Peyer's patch (tissue), 4 donors: Measurements from ENCODE around the gene ZBTB48. TPM values are rescaled to one million over a fixed set of nuclear protein-coding genes. Genes with fewer than 3 reads are reported as not detected.

Experiments used
- DNase-seq, 3 donors: peaks; one replicate each; pipeline ENCODE4 v3.0.0-alpha.2; 2017 to 2019
- H3K27ac ChIP-seq, 4 donors: fragments of 200-600 bp; sonication (generic); one replicate each; pipeline ENCODE4 v1.5.1; 2016 to 2019
- H3K27me3 ChIP-seq, 2 donors: fragments of 200-600 bp; sonication (generic); one replicate each; pipeline ENCODE4 v1.5.1; 2019
- H3K36me3 ChIP-seq, 3 donors: fragments of 200-600 bp; sonication (generic); one replicate each; pipeline ENCODE4 v1.5.1; 2016 to 2019
- H3K4me1 ChIP-seq, 4 donors: fragments of 200-600 bp; sonication (generic); one replicate each; pipeline ENCODE4 v1.5.1; 2016 to 2019
- H3K4me3 ChIP-seq, 4 donors: fragments of 200-600 bp; sonication (generic); 1 replicate in 3 of 4; 2 replicates in 1 of 4; pipeline ENCODE4 v1.5.1; 2016 to 2019; ENCODE audit warnings: mild to moderate bottlenecking in 1 of 4
- H3K9me3 ChIP-seq, 4 donors: fragments of 200-600 bp; sonication (generic); one replicate each; pipeline ENCODE4 v1.5.1; 2016 to 2019; ENCODE audit warnings: mild to moderate bottlenecking in 1 of 4
- POLR2A ChIP-seq, 2 donors: fragments of 450-650 bp; IDR thresholded peaks; one replicate each; pipeline ENCODE4 v1.5.1; 2017; ENCODE audit warnings: antibody characterized with exemption in 2 of 2, mild to moderate bottlenecking in 2 of 2, moderate library complexity in 2 of 2
- total RNA-seq, 4 donors: library from RNA; depleted of rRNA; stranded (reverse); fragments of >200 nt; gene quantifications; one replicate each; pipeline ENCODE4 v1.1.0, GENCODE V29; 2016
- TF ChIP-seq, protein P1 (sequence below), 6 experiments: fragments of 450-650 bp in 4 of 6; fragments of 200-600 bp in 2 of 6; sonication (generic) in 1 of 6; IDR thresholded peaks; one replicate each; pipeline ENCODE4 v1.5.1; 2017 to 2019; ENCODE audit warnings: antibody characterized with exemption in 6 of 6, mild to moderate bottlenecking in 3 of 6, moderate library complexity in 1 of 6

Gene ZBTB48
- total RNA-seq, 4 donors from 2014 or later: 27.0 to 80.9 (median 38.2) TPM

GRCh38 chr1:6592865-6593593 is 13.2 kb downstream of the ZBTB48 start:
- H3K27me3 ChIP-seq: no peaks in the 10 kb centered on the region
- peaks cover 0 to 29% (median 0%) of the 10 kb centered on the region in 4 donors for H3K4me1 ChIP-seq
- no peak for TF ChIP-seq POLR2A (IDR thresholded peaks at IDR 0.05)
- TF ChIP-seq, protein P1, sequence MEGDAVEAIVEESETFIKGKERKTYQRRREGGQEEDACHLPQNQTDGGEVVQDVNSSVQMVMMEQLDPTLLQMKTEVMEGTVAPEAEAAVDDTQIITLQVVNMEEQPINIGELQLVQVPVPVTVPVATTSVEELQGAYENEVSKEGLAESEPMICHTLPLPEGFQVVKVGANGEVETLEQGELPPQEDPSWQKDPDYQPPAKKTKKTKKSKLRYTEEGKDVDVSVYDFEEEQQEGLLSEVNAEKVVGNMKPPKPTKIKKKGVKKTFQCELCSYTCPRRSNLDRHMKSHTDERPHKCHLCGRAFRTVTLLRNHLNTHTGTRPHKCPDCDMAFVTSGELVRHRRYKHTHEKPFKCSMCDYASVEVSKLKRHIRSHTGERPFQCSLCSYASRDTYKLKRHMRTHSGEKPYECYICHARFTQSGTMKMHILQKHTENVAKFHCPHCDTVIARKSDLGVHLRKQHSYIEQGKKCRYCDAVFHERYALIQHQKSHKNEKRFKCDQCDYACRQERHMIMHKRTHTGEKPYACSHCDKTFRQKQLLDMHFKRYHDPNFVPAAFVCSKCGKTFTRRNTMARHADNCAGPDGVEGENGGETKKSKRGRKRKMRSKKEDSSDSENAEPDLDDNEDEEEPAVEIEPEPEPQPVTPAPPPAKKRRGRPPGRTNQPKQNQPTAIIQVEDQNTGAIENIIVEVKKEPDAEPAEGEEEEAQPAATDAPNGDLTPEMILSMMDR (IDR thresholded peaks at IDR 0.05): no peak
- H3K4me3 ChIP-seq: no peak overlapping the region
- H3K9me3 ChIP-seq: no peaks in the 10 kb centered on the region
- H3K27ac ChIP-seq: no peak overlapping the region
- H3K36me3 ChIP-seq: peaks cover 0 to 86% (median 0%) of the 10 kb centered on the region in 3 donors
- no peak for DNase-seq

GRCh38 chr1:6593810-6594209 is 14.0 kb downstream of the ZBTB48 start:
- peaks cover 0 to 86% (median 0%) of the 10 kb centered on the region in 3 donors for H3K36me3 ChIP-seq
- peaks cover 0 to 36% (median 1%) of the 10 kb centered on the region in 4 donors for H3K4me1 ChIP-seq

GRCh38 chr1:6594977-6595740 is 15.4 kb downstream of the ZBTB48 start:
- Histone ChIP-seq H3K4me3 (no peak overlapping the region), H3K36me3 (peaks cover 0 to 75% (median 0%) of the 10 kb centered on the region in 3 donors), H3K9me3 (no peaks in the 10 kb centered on the region), H3K4me1 (peaks cover 0 to 49% (median 12%) of the 10 kb centered on the region in 4 donors), H3K27ac (no peak overlapping the region), H3K27me3 (no peaks in the 10 kb centered on the region)
- no peak for TF ChIP-seq POLR2A (IDR thresholded peaks at IDR 0.05)
- DNase-seq: no peak

More at GRCh38 chr1:6593810-6594209, 14.0 kb downstream of the ZBTB48 start:
- Histone ChIP-seq H3K27ac (no peak overlapping the region), H3K9me3 (no peaks in the 10 kb centered on the region), H3K4me3 (no peak overlapping the region), H3K27me3 (no peaks in the 10 kb centered on the region)
- no peak for DNase-seq
- TF ChIP-seq, protein P1 (IDR thresholded peaks at IDR 0.05): no peak
- TF ChIP-seq POLR2A (IDR thresholded peaks at IDR 0.05): no peak

- H3K4me1 ChIP-seq: peaks cover 0 to 55% (median 16%) of the 10 kb centered on the region in 4 donors
- H3K4me3 ChIP-seq: no peak overlapping the region
- DNase-seq: peak in 1 of 3 donors; percentile 27
- no peaks in the 10 kb centered on the region for H3K9me3 ChIP-seq
- TF ChIP-seq POLR2A (IDR thresholded peaks at IDR 0.05): no peak
- TF ChIP-seq, protein P1 (IDR thresholded peaks at IDR 0.05): no peak
- no peaks in the 10 kb centered on the region for H3K27me3 ChIP-seq
- peaks cover 0 to 65% (median 0%) of the 10 kb centered on the region in 3 donors for H3K36me3 ChIP-seq
- peak overlapping the region in 1 of 4 donors; percentile 35 for H3K27ac ChIP-seq
Measured at GRCh38 chr1:6596351-6596750, 16.6 kb downstream of the ZBTB48 start.

GRCh38 chr1:6596886-6597776 is 17.3 kb downstream of the ZBTB48 start:
- H3K4me1 ChIP-seq: peaks cover 0 to 55% (median 16%) of the 10 kb centered on the region in 4 donors
- H3K27ac ChIP-seq: peak overlapping the region in 1 of 4 donors; percentile 35
- H3K9me3 ChIP-seq: no peaks in the 10 kb centered on the region
- TF ChIP-seq POLR2A (IDR thresholded peaks at IDR 0.05): no peak
- TF ChIP-seq, protein P1 (IDR thresholded peaks at IDR 0.05): no peak
- H3K27me3 ChIP-seq: no peaks in the 10 kb centered on the region
- no peak overlapping the region for H3K4me3 ChIP-seq
- H3K36me3 ChIP-seq: peaks cover 0 to 65% (median 0%) of the 10 kb centered on the region in 3 donors
- peak in 1 of 3 donors; percentile 38 for DNase-seq
